ENCODE measurements around the gene NAB1. TPM values are rescaled to one million over a fixed set of nuclear protein-coding genes. Genes with fewer than 3 reads are reported as not detected.

Gene NAB1
- polyA plus RNA-seq, 1 donor from 2014 or later, result 49.8 TPM

DNA sequence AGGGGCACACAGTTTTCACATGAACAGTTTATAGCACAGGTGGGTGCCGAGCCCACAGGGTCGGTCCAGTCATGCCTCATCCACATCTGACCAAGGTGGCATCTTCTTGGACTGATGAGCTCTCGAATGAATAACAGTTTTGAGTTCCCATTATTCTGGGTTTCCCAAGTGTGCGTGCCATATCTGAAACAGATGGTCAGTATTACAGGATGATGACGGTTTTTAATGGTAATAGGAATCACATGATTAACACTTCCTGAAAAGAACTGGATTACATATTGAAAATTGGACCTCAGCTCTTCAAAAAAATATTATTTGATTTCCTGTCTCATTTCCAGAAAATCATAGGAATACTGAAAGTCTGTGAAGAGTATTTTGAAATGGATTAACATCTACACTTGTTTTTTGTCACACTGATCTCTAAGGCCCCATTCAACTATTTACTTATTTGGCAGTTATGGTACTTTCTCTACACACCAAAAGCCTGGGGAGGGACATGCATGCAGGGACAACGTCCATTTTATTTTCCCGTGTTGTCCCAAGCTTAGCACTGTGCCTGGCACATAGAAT is 22.2 kb upstream of the NAB1 start (continued):
- TF ChIP-seq EZH2 (IDR thresholded peaks at IDR 0.05; ENCODE audit: borderline replicate concordance, insufficient read depth, low read length, poor library complexity, severe bottlenecking) (no peak), RAD21 (conservative IDR thresholded peaks at IDR 0.05) (no peak)

DNA sequence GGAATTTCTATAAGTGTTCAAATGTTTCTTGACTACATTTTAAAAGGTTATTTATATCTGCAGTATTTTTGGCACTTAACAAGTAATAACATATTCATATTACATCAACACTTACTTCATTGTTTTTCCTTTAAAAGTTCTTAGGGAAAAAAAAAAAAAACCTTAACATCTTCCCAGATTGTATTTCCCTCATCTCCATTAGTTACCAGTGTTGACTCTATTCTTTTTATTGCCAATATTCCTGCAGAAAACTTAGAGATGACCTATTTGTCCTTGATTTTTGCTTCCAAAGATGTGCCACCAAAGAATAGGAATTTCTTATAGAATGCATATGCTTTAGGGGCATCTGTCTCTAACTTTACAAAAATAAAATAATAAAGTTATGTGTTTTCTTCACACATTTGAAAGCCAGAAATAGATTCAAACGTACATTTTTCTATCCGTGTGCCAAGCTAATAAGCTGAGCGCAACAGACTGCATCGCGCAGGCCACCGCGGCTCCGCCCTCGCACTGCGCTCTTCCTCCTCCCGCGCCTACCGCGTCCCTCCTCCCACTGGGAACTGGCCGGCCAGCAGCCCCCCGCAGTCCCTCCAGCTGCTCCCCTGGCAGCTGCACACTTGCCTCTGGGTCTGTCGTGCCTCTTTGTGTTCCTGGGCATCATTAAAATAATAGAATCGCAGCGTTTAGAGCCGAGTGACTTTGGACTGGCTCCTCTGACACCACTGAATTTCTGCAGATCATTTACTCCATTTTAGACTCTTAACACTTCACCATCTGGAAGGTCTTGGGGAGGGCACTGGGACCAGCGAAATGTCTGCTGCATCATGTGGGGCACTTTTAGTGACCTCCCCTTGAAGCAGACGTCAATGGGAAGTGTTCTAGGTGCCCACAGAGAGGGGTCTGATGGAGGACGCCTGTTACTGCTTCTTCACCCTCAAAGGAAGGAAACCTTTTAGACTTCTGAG is 21.2 kb upstream of the NAB1 start:
- H3K27me3 ChIP-seq (ENCODE audit: insufficient read depth, low read depth, low read length), result no peaks in the 10 kb centered on the region
- H3K4me2 ChIP-seq (ENCODE audit: low read length), result no peak overlapping the region
- H3K4me3 ChIP-seq (ENCODE audit: low read length), result peak overlapping the region; percentile 44
- H3F3A ChIP-seq (ENCODE audit: insufficient read depth, low read length, poor library complexity, severe bottlenecking), result no peaks in the 10 kb centered on the region
- H3K9me2 ChIP-seq (ENCODE audit: insufficient read depth, low read length), result no peaks in the 10 kb centered on the region
- no peak overlapping the region for H3K9ac ChIP-seq (ENCODE audit: low read length)
- no peak for TF ChIP-seq RAD21 (conservative IDR thresholded peaks at IDR 0.05)
- no peak for TF ChIP-seq EZH2 (IDR thresholded peaks at IDR 0.05; ENCODE audit: borderline replicate concordance, insufficient read depth, low read length, poor library complexity, severe bottlenecking)
- TF ChIP-seq TAF1 (IDR thresholded peaks at IDR 0.05; ENCODE audit: low read depth), result no peak
- no peak for TF ChIP-seq SMC3 (conservative IDR thresholded peaks at IDR 0.05; ENCODE audit: poor library complexity)
- no peak for TF ChIP-seq POLR2AphosphoS5 (IDR thresholded peaks at IDR 0.05)
- TF ChIP-seq, protein P1, sequence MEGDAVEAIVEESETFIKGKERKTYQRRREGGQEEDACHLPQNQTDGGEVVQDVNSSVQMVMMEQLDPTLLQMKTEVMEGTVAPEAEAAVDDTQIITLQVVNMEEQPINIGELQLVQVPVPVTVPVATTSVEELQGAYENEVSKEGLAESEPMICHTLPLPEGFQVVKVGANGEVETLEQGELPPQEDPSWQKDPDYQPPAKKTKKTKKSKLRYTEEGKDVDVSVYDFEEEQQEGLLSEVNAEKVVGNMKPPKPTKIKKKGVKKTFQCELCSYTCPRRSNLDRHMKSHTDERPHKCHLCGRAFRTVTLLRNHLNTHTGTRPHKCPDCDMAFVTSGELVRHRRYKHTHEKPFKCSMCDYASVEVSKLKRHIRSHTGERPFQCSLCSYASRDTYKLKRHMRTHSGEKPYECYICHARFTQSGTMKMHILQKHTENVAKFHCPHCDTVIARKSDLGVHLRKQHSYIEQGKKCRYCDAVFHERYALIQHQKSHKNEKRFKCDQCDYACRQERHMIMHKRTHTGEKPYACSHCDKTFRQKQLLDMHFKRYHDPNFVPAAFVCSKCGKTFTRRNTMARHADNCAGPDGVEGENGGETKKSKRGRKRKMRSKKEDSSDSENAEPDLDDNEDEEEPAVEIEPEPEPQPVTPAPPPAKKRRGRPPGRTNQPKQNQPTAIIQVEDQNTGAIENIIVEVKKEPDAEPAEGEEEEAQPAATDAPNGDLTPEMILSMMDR (IDR thresholded peaks at IDR 0.05; ENCODE audit: poor library complexity, severe bottlenecking), result no peak
- TF ChIP-seq, protein P2, sequence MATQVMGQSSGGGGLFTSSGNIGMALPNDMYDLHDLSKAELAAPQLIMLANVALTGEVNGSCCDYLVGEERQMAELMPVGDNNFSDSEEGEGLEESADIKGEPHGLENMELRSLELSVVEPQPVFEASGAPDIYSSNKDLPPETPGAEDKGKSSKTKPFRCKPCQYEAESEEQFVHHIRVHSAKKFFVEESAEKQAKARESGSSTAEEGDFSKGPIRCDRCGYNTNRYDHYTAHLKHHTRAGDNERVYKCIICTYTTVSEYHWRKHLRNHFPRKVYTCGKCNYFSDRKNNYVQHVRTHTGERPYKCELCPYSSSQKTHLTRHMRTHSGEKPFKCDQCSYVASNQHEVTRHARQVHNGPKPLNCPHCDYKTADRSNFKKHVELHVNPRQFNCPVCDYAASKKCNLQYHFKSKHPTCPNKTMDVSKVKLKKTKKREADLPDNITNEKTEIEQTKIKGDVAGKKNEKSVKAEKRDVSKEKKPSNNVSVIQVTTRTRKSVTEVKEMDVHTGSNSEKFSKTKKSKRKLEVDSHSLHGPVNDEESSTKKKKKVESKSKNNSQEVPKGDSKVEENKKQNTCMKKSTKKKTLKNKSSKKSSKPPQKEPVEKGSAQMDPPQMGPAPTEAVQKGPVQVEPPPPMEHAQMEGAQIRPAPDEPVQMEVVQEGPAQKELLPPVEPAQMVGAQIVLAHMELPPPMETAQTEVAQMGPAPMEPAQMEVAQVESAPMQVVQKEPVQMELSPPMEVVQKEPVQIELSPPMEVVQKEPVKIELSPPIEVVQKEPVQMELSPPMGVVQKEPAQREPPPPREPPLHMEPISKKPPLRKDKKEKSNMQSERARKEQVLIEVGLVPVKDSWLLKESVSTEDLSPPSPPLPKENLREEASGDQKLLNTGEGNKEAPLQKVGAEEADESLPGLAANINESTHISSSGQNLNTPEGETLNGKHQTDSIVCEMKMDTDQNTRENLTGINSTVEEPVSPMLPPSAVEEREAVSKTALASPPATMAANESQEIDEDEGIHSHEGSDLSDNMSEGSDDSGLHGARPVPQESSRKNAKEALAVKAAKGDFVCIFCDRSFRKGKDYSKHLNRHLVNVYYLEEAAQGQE (IDR thresholded peaks at IDR 0.05; ENCODE audit: borderline replicate concordance), result no peak
- no peaks in the 10 kb centered on the region for H4K20me1 ChIP-seq (ENCODE audit: insufficient read depth)
- peaks cover 5% of the 10 kb centered on the region for H3K9me3 ChIP-seq (ENCODE audit: low read length)
- no peaks in the 10 kb centered on the region for H3K79me2 ChIP-seq (replicated peaks; ENCODE audit: insufficient read depth, low read length)
- H2AFZ ChIP-seq (ENCODE audit: low read depth, low read length), result no peak overlapping the region
- no peaks in the 10 kb centered on the region for H3K36me3 ChIP-seq (ENCODE audit: insufficient read depth, low read length)
- no peak overlapping the region for H3K27ac ChIP-seq (ENCODE audit: low read length)

DNA sequence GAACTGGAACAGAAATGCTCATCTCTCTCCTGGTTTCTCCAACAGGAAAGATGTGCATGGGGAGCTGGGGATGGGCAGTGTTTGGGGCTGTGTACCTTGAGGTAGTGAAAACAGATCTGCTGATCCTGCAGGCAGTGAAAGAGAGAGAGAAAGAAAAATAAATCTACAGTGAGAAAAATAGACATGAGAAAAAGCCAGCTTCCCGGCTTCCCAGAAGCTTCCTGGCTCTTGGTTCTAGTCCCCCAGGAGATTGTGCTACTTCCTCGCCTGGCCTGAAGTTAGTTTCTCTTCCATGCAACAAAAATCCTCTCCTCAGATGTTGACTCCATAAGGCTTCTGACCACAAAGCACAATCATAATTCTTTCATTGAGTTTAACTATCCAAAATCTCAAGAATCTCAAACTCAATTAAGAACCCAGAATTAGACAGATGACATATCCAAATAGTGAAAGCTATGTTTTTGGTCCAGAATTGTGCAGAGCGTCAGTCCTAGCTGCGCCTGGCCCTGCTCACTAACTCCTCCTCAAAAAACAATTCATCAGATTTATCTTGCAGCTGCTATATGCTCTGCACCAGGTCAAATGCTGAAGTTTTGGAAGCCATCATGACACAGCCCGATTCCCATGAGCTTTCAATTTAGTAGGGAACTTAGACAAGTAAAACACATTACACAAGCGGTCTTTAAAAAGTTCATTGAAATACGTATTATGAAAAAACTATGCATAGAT is 20.1 kb upstream of the NAB1 start:
- Histone ChIP-seq H3K36me3 (ENCODE audit: insufficient read depth, low read length) (no peaks in the 10 kb centered on the region), H3K27me3 (ENCODE audit: insufficient read depth, low read depth, low read length) (no peaks in the 10 kb centered on the region), H4K20me1 (ENCODE audit: insufficient read depth) (no peaks in the 10 kb centered on the region), H3K79me2 (replicated peaks; ENCODE audit: insufficient read depth, low read length) (no peaks in the 10 kb centered on the region), H3K9me3 (ENCODE audit: low read length) (peaks cover 5% of the 10 kb centered on the region), H2AFZ (ENCODE audit: low read depth, low read length) (no peak overlapping the region), H3K4me3 (ENCODE audit: low read length) (no peak overlapping the region), H3K9ac (ENCODE audit: low read length) (no peak overlapping the region), H3K27ac (ENCODE audit: low read length) (no peak overlapping the region), H3F3A (ENCODE audit: insufficient read depth, low read length, poor library complexity, severe bottlenecking) (no peaks in the 10 kb centered on the region), H3K9me2 (ENCODE audit: insufficient read depth, low read length) (no peaks in the 10 kb centered on the region), H3K4me2 (ENCODE audit: low read length) (no peak overlapping the region)
- TF ChIP-seq EZH2 (IDR thresholded peaks at IDR 0.05; ENCODE audit: borderline replicate concordance, insufficient read depth, low read length, poor library complexity, severe bottlenecking) (no peak), RAD21 (conservative IDR thresholded peaks at IDR 0.05) (no peak), SMC3 (conservative IDR thresholded peaks at IDR 0.05; ENCODE audit: poor library complexity) (no peak), POLR2AphosphoS5 (IDR thresholded peaks at IDR 0.05) (no peak), EP300 (conservative IDR thresholded peaks at IDR 0.05; ENCODE audit: poor library complexity, severe bottlenecking) (no peak), TAF1 (IDR thresholded peaks at IDR 0.05; ENCODE audit: low read depth) (no peak)
- TF ChIP-seq, protein P1 (IDR thresholded peaks at IDR 0.05; ENCODE audit: poor library complexity, severe bottlenecking), result no peak
